CD14-positive monocyte (primary cell): Measurements from ENCODE around the gene SPOPL. TPM values are rescaled to one million over a fixed set of nuclear protein-coding genes. Genes with fewer than 3 reads are reported as not detected.

ENCODE experiments used
- DNase-seq, 3 donors: peaks; one replicate each; pipeline ENCODE4 v3.0.0-alpha.2; 2011 to 2022
- H2AFZ ChIP-seq: 2 replicates; pipeline ENCODE4 v1.6.0; 2012; ENCODE audit warnings: mild to moderate bottlenecking, low read depth, low read length, inconsistent platforms; ENCODE audit not compliant: insufficient read depth, poor library complexity, severe bottlenecking
- H3K27ac ChIP-seq, 2 donors: 1 replicate in 1 of 2; 2 replicates in 1 of 2; pipeline ENCODE4 v1.5.1; 2012 to 2013; ENCODE audit warnings: low read length in 2 of 2, control low read depth in 1 of 2, inconsistent platforms in 1 of 2, low read depth in 1 of 2, mild to moderate bottlenecking in 1 of 2
- H3K27me3 ChIP-seq, 2 donors: one replicate each; pipeline versions ENCODE4 v1.6.0 to v1.6.1; 2011 to 2013; ENCODE audit warnings: low read length in 2 of 2; ENCODE audit not compliant: control insufficient read depth in 2 of 2, insufficient read depth in 2 of 2
- H3K36me3 ChIP-seq, 2 donors: replicated peaks in 1 of 2; 1 replicate in 1 of 2; 2 replicates in 1 of 2; pipeline versions ENCODE4 v1.5.1 to v1.6.1; 2012 to 2013; ENCODE audit warnings: low read length in 2 of 2, control low read depth in 1 of 2, inconsistent platforms in 1 of 2, mild to moderate bottlenecking in 1 of 2; ENCODE audit not compliant: insufficient read depth in 2 of 2, control insufficient read depth in 1 of 2
- H3K4me1 ChIP-seq, 2 donors: 1 replicate in 1 of 2; 2 replicates in 1 of 2; pipeline versions ENCODE4 v1.5.1 to v1.6.1; 2012 to 2013; ENCODE audit warnings: low read length in 2 of 2, control low read depth in 1 of 2, inconsistent platforms in 1 of 2, mild to moderate bottlenecking in 1 of 2, moderate library complexity in 1 of 2; ENCODE audit not compliant: insufficient read depth in 2 of 2, control insufficient read depth in 1 of 2
- H3K4me2 ChIP-seq: replicated peaks from 2 replicates; pipeline ENCODE3; 2012; ENCODE audit warnings: low read length, moderate library complexity, mild to moderate bottlenecking; ENCODE audit not compliant: poor library complexity, severe bottlenecking; ENCODE audit errors: extremely low read depth
- H3K4me3 ChIP-seq, 3 experiments: fragments of 200-600 bp in 1 of 3; sonication (generic) in 1 of 3; replicated peaks in 1 of 3; 1 replicate in 2 of 3; 2 replicates in 1 of 3; pipeline ENCODE4 v1.5.1; 2011 to 2013; ENCODE audit warnings: low read length in 3 of 3, mild to moderate bottlenecking in 3 of 3, control low read depth in 2 of 3, low read depth in 2 of 3, inconsistent platforms in 1 of 3, moderate library complexity in 1 of 3
- H3K79me2 ChIP-seq: 2 replicates; pipeline ENCODE4 v1.6.0; 2012; ENCODE audit warnings: mild to moderate bottlenecking, control low read depth, inconsistent platforms, low read length, moderate library complexity; ENCODE audit not compliant: insufficient read depth
- H3K9ac ChIP-seq: 2 replicates; pipeline ENCODE4 v1.6.0; 2017; ENCODE audit warnings: low read length, mild to moderate bottlenecking; ENCODE audit not compliant: insufficient read depth, poor library complexity, severe bottlenecking
- H3K9me3 ChIP-seq, 2 donors: replicated peaks in 1 of 2; 1 replicate in 1 of 2; 2 replicates in 1 of 2; pipeline versions ENCODE4 v1.5.1 to v1.6.1; 2012 to 2013; ENCODE audit warnings: low read length in 2 of 2, control low read depth in 1 of 2; ENCODE audit not compliant: control insufficient read depth in 1 of 2, insufficient read depth in 1 of 2
- H4K20me1 ChIP-seq: 2 replicates; pipeline ENCODE4 v1.6.0; 2012; ENCODE audit warnings: mild to moderate bottlenecking, low read length, control low read depth, moderate library complexity; ENCODE audit not compliant: insufficient read depth
- H3K27ac Mint-ChIP-seq, 7 donors: one replicate each; pipeline ENCODE4 v1.8.0; 2020; ENCODE audit warnings: mild to moderate bottlenecking in 7 of 7, mixed read lengths in 7 of 7, moderate library complexity in 6 of 7, inconsistent platforms in 2 of 7
- H3K27me3 Mint-ChIP-seq, 3 donors: one replicate each; pipeline ENCODE4 v1.8.0; 2021 to 2022; ENCODE audit warnings: low read depth in 3 of 3, mild to moderate bottlenecking in 3 of 3, mixed read lengths in 3 of 3, moderate library complexity in 3 of 3, inconsistent platforms in 1 of 3
- H3K36me3 Mint-ChIP-seq, 2 donors: one replicate each; pipeline ENCODE4 v1.8.0; 2020; ENCODE audit warnings: mixed read lengths in 2 of 2, inconsistent platforms in 1 of 2, mild to moderate bottlenecking in 1 of 2
- H3K4me1 Mint-ChIP-seq: one replicate; pipeline ENCODE4 v1.8.0; 2020; ENCODE audit warnings: mild to moderate bottlenecking, mixed read lengths
- H3K4me3 Mint-ChIP-seq, 2 donors: one replicate each; pipeline ENCODE4 v1.8.0; 2020; ENCODE audit warnings: mild to moderate bottlenecking in 2 of 2, mixed read lengths in 2 of 2, moderate library complexity in 1 of 2
- H3K9me3 Mint-ChIP-seq, 7 donors: one replicate each; pipeline ENCODE4 v1.8.0; 2020 to 2022; ENCODE audit warnings: mixed read lengths in 7 of 7, mild to moderate bottlenecking in 6 of 7, moderate library complexity in 6 of 7, inconsistent platforms in 2 of 7
- WGBS: methylation state at CpG from one replicate; pipeline ENCODE4 v1.1.5; 2013; ENCODE audit warnings: missing lambda C conversion rate; ENCODE audit not compliant: insufficient coverage; 5-methylcytosine and 5-hydroxymethylcytosine counted together
- intact Hi-C, 2 donors: fragments of 100-400 bp; cut with micrococcal nuclease; formaldehyde crosslinking; loops; one replicate each; pipeline versions ENCODE4 v1.15.0 to v1.15.1; 2023
- polyA plus RNA-seq, 3 donors: library from polyadenylated mRNA; depleted of rRNA in 1 of 3; unstranded in 2 of 3; stranded (reverse) in 1 of 3; fragments of 300-500 nt in 2 of 3; fragments of >200 nt in 1 of 3; fragmentation: Illumina TruSeq in 2 of 3; gene quantifications; 1 replicate in 2 of 3; 2 replicates in 1 of 3; pipeline ENCODE4 v1.2.3, GENCODE V29; 2012 to 2021
- TF ChIP-seq, protein P1 (sequence below): fragments of 200-600 bp; IDR thresholded peaks from one replicate; pipeline ENCODE4 v1.8.0; 2022; ENCODE audit warnings: antibody characterized with exemption, mild to moderate bottlenecking

Gene SPOPL
- polyA plus RNA-seq, 3 donors, result 13.1 to 22.4 (median 18.1) TPM

DNA sequence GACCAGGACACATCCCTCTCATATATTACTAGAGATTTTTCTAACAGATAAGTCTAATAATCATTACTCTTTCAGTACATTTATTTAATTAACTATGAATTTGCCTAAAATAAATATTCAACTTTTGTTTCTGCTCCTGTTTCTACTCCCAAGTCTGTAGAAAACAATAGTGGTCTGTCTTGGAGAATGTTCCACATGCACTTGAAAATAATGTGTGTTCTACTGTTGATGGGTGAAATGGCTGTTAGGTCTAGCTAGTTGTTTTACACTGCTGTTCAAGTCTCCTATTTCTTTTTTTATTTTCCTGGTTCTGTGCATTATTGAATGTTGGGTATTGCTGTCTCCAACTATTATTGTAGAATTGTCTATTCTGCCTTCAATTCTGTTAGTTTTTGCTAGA, 47.2 kb downstream of the SPOPL start:
- no peak overlapping the region for H3K4me2 ChIP-seq
- peaks cover 35 to 46% of the 10 kb centered on the region in 2 donors for H3K36me3 Mint-ChIP-seq
- no peaks in the 10 kb centered on the region for H3K27me3 Mint-ChIP-seq
- intact Hi-C loops, result no loop called here
- no peak overlapping the region for H2AFZ ChIP-seq
- H3K27ac ChIP-seq, result no peak overlapping the region
- no peaks in the 10 kb centered on the region for H3K27me3 ChIP-seq
- H3K9me3 Mint-ChIP-seq, result no peaks in the 10 kb centered on the region
- H3K9me3 ChIP-seq, result no peaks in the 10 kb centered on the region
- H4K20me1 ChIP-seq, result peaks cover 93% of the 10 kb centered on the region
- H3K27ac Mint-ChIP-seq, result no peak overlapping the region
- H3K79me2 ChIP-seq, result peaks cover 62% of the 10 kb centered on the region
- DNase-seq, result no peak
- TF ChIP-seq, protein P1, sequence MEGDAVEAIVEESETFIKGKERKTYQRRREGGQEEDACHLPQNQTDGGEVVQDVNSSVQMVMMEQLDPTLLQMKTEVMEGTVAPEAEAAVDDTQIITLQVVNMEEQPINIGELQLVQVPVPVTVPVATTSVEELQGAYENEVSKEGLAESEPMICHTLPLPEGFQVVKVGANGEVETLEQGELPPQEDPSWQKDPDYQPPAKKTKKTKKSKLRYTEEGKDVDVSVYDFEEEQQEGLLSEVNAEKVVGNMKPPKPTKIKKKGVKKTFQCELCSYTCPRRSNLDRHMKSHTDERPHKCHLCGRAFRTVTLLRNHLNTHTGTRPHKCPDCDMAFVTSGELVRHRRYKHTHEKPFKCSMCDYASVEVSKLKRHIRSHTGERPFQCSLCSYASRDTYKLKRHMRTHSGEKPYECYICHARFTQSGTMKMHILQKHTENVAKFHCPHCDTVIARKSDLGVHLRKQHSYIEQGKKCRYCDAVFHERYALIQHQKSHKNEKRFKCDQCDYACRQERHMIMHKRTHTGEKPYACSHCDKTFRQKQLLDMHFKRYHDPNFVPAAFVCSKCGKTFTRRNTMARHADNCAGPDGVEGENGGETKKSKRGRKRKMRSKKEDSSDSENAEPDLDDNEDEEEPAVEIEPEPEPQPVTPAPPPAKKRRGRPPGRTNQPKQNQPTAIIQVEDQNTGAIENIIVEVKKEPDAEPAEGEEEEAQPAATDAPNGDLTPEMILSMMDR, result no peak
- H3K36me3 ChIP-seq, result peaks cover 39 to 54% of the 10 kb centered on the region in 2 donors
- H3K4me1 ChIP-seq, result no peaks in the 10 kb centered on the region
- H3K4me1 Mint-ChIP-seq, result peaks cover 9% of the 10 kb centered on the region
- no peak overlapping the region for H3K9ac ChIP-seq
- no peak overlapping the region for H3K4me3 ChIP-seq
- H3K4me3 Mint-ChIP-seq, result no peak overlapping the region

DNA sequence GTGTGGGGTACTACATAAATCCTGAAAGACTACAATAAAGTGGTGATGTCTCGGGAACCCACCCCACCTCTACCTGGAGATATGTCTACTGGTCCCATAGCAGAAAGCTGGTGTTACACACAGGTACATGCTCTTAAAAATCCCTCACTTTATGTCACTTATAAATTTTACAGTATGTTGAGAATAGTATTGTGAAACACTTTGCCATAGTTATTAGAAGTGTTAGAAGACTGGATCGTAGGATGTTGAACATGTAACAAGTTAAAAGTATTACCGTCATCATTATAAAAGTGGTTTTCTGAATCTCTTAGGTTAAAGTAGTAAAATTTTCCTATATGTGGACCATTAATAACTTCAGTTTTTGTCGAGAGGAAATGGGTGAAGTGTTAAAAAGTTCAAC, 48.6 kb downstream of the SPOPL start:
- no peak for DNase-seq
- Mint-ChIP-seq H3K4me3 (no peak overlapping the region), H3K9me3 (peaks cover 0 to 2% (median 0%) of the 10 kb centered on the region in 7 donors), H3K4me1 (peaks cover 7% of the 10 kb centered on the region), H3K27ac (no peak overlapping the region), H3K27me3 (peaks cover 0 to 2% (median 0%) of the 10 kb centered on the region in 3 donors), H3K36me3 (peaks cover 44 to 51% of the 10 kb centered on the region in 2 donors)
- Histone ChIP-seq H3K36me3 (peaks cover 49 to 62% of the 10 kb centered on the region in 2 donors), H3K4me2 (no peak overlapping the region), H3K4me3 (no peak overlapping the region), H3K9me3 (no peaks in the 10 kb centered on the region), H3K4me1 (no peaks in the 10 kb centered on the region), H2AFZ (no peak overlapping the region), H3K9ac (no peak overlapping the region), H3K79me2 (peaks cover 50% of the 10 kb centered on the region), H3K27ac (no peak overlapping the region), H4K20me1 (peaks cover 91% of the 10 kb centered on the region), H3K27me3 (no peaks in the 10 kb centered on the region)
- TF ChIP-seq, protein P1, result no peak
- 92% methylated on average over 2 of the region's 4 CpGs for WGBS
- intact Hi-C loops, result no loop called here
